IPS-18c (cell line): ENCODE measurements around the gene OXCT1.
"Not testable (repeated sequence)": the region's sequence is repeated elsewhere in the genome, so short reads cannot be mapped to it uniquely, and the experiment has no call there.

ENCODE experiments used
- H3K4me3 ChIP-seq: 2 replicates; pipeline ENCODE4 v1.7.0; 2013; ENCODE audit warnings: low read depth, mild to moderate bottlenecking, low read length, moderate library complexity; ENCODE audit not compliant: insufficient read depth
- H3K9me3 ChIP-seq: one replicate; pipeline ENCODE4 v1.6.1; 2013; ENCODE audit warnings: mild to moderate bottlenecking, low read length, moderate library complexity; ENCODE audit not compliant: control insufficient read depth, insufficient read depth

The OXCT1 gene

GRCh38 chr5:41843456-41844370 lies 26.5 kb downstream of the OXCT1 start:
- H3K4me3 ChIP-seq = no peak overlapping the region
- no peaks in the 10 kb centered on the region for H3K9me3 ChIP-seq

GRCh38 chr5:41842777-41843176 lies 27.4 kb downstream of the OXCT1 start:
- Histone ChIP-seq H3K4me3 (no peak overlapping the region), H3K9me3 (no peaks in the 10 kb centered on the region)

GRCh38 chr5:41841325-41841724 lies 28.9 kb downstream of the OXCT1 start:
- Histone ChIP-seq H3K4me3 (no peak overlapping the region), H3K9me3 (no peaks in the 10 kb centered on the region)

DNA sequence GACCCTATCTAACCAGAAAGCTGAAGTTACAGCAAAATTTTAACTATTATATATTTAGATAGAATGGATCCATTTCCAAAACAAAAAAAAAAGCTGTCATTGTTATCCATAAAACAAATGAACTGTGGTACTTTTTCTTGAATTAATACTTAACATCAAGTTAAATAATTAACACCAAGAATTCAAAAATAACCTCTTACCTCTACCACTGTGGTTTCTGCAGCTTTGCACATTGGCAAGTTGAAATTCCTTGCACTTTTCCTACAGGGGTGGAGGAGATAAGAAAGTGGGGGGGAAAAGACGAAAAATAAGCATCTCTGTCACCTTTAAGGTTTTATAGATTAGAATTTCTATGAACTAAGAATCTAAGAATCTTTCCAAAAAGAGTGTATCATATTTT lies 30.0 kb downstream of the OXCT1 start:
- Histone ChIP-seq H3K4me3 (no peak overlapping the region), H3K9me3 (no peaks in the 10 kb centered on the region)

GRCh38 chr5:41837793-41838192 lies 32.4 kb downstream of the OXCT1 start:
- H3K9me3 ChIP-seq = no peaks in the 10 kb centered on the region

GRCh38 chr5:41835645-41836044 lies 34.6 kb downstream of the OXCT1 start:
- Histone ChIP-seq H3K4me3 (no peak overlapping the region), H3K9me3 (no peaks in the 10 kb centered on the region)

More at GRCh38 chr5:41837793-41838192, 32.4 kb downstream of the OXCT1 start:
- H3K4me3 ChIP-seq = no peak overlapping the region

GRCh38 chr5:41834506-41834905 lies 35.7 kb downstream of the OXCT1 start:
- Histone ChIP-seq H3K9me3 (no peaks in the 10 kb centered on the region), H3K4me3 (no peak overlapping the region)

DNA sequence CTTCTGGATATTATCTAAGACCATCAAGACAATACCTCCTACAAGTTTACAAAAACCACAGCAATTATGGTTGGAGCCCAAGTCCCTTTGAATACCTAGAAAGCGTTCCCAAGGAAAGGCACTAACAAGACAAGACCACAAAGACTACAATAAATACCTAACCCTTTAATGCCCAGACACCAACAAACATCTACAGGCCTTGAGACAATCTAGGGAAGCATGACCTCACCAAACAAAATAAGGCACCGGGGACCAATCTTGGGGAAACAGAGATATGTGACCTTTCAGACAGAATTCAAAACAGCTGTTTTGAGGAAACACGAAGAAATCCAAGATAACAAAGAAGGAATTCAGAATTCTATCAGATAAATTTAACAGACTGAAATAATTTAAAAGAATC lies 37.8 kb downstream of the OXCT1 start:
- no peak overlapping the region for H3K4me3 ChIP-seq
- H3K9me3 ChIP-seq = no peaks in the 10 kb centered on the region

DNA sequence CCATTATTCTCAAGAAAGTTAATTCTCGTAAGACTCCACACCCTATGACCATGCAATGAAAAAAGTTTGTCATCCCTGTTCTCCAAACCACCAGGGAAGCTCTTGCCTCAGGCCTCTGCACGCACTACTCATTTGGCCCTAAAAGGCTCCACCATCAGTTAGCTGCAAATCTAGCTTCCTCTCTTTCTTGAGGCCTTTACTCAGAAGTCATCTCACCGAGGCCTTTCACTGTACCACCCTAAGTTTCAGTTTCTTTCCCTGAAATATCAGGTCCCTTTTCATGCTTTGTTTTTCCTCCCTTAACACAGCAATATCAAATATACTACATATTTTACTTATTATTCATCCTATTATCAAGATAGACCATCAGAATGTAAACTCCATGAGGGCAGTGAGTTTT lies 39.1 kb downstream of the OXCT1 start:
- no peak overlapping the region for H3K4me3 ChIP-seq
- H3K9me3 ChIP-seq = no peaks in the 10 kb centered on the region

DNA sequence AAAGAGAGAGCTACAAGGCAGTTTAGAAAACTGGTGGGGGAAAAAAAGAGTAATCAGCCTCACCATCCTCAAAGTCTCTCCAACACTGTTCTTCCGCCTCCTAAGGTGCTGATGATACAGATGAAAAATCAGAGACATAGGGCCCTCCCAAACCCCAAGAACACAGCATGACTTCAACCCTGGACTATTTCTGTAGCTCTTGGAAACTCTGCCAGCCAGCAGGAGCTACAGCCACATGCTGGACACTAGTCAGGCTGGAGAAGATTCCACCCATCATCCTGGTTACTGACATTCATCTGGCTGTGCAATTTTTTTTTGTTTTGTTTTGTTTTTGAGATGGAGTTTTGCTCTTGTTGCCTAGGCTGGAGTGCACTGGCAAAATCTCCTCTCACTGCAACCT lies 42.4 kb downstream of the OXCT1 start:
- no peaks in the 10 kb centered on the region for H3K9me3 ChIP-seq
- no peak overlapping the region for H3K4me3 ChIP-seq

DNA sequence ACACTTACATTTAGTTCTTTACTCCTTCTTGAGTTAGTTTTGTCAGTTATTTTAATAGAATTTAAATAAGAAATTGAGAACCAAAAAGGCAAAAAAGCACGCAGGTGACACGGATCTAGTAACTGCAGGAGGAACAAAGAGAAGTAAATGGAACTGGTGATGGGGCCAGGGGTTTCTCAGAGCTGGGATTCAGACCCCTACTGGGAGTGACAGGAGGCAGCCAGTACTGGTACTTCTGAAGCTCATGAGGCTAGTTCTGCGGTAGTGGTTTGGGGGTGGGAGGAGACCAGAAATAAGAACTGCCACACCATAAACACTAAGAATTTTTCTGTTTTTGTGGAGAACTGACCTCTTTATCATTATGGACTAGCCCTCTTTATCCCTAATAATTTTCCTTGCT lies 48.2 kb downstream of the OXCT1 start:
- no peaks in the 10 kb centered on the region for H3K9me3 ChIP-seq
- H3K4me3 ChIP-seq = no peak overlapping the region

DNA sequence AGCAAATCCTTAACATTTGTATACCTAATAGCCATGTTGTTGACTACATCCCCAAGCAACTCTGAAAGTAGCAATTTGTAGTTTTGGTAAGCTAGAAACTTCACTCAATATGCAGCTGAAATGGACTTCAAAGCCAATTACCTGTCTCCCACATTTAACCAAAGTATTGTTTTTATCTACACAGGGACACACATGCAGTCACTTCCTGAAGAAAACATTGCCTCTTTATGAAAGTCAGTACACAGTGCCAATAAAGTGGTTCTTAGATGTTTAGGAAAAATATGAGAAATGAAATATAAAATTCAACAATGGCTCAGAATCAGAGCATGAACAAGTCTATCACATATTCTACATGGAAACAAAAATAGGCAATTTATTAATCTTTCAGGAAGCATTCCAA lies 49.2 kb downstream of the OXCT1 start:
- Histone ChIP-seq H3K4me3 (no peak overlapping the region), H3K9me3 (no peaks in the 10 kb centered on the region)

DNA sequence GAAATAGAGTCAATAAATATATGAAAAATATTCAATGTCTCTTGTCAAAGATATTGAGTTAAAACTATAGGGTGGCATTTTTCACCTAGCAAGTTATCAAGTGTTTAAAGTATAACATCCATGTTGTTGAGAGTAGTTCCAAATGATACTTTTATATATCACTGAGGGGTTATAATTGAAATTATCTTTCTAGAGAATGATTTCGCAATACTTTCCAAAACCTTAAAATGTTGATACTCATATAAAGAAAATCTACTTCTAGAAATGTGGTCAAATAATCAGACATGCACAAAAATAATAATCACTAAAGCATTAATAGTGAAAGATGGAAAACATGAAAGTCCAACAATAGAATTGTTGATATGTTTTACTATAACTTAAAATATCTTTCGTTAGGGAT lies 50.1 kb downstream of the OXCT1 start:
- H3K9me3 ChIP-seq = no peaks in the 10 kb centered on the region

GRCh38 chr5:41817625-41818301 lies 52.5 kb downstream of the OXCT1 start:
- Histone ChIP-seq H3K4me3 (no peak overlapping the region), H3K9me3 (no peaks in the 10 kb centered on the region)

More for the DNA sequence above, 50.1 kb downstream of the OXCT1 start:
- no peak overlapping the region for H3K4me3 ChIP-seq

GRCh38 chr5:41815663-41816229 lies 54.5 kb downstream of the OXCT1 start:
- H3K4me3 ChIP-seq = no peak overlapping the region
- H3K9me3 ChIP-seq = no peaks in the 10 kb centered on the region

- no peaks in the 10 kb centered on the region for H3K9me3 ChIP-seq
Measured at GRCh38 chr5:41815261-41815660, 55.0 kb downstream of the OXCT1 start.

GRCh38 chr5:41814306-41814705 lies 55.9 kb downstream of the OXCT1 start:
- H3K9me3 ChIP-seq, H3K4me3 ChIP-seq: not testable (repeated sequence)

More at GRCh38 chr5:41815261-41815660, 55.0 kb downstream of the OXCT1 start:
- no peak overlapping the region for H3K4me3 ChIP-seq

DNA sequence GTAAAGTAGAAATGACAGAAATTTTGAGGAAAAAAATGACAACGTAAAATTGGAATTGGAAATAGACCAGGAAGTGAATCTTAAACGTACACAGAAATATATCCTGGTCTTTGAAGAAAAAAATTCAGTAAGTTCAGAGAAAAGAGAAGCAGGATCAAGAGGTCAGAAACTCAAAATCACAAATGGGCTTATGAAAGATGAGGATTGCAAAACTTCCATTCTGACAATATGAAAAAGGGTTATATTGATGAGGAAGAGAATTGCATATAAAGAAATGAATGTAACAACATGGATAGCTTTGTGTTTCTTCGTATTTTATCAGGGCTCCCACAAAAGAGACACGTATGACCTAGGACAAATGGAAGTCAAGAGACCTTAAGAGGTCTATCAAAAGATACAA lies 58.1 kb downstream of the OXCT1 start:
- H3K4me3 ChIP-seq = no peak overlapping the region

More for the DNA sequence above, 58.1 kb downstream of the OXCT1 start:
- H3K9me3 ChIP-seq = no peaks in the 10 kb centered on the region
